Prostate gland (tissue), 2 donors: ENCODE measurements around the gene GPR45. TPM values are rescaled to one million over a fixed set of nuclear protein-coding genes. Genes with fewer than 3 reads are reported as not detected.

Experiments
- DNase-seq: peaks from one replicate; pipeline ENCODE4 v3.0.0-alpha.2; 2019; ENCODE audit warnings: low spot score
- H3K27ac ChIP-seq, 2 donors: fragments of 200-600 bp; sonication (generic); 2 replicates each; pipeline ENCODE4 v1.5.1; 2017 to 2019
- H3K27me3 ChIP-seq: fragments of 200-600 bp; sonication (generic); replicated peaks from 2 replicates; pipeline ENCODE4 v1.5.1; 2019; ENCODE audit not compliant: insufficient read depth
- H3K36me3 ChIP-seq, 2 donors: fragments of 200-600 bp; sonication (generic); 1 replicate in 1 of 2; 2 replicates in 1 of 2; pipeline versions ENCODE4 v1.5.1 to v1.8.1; 2017 to 2019
- H3K4me1 ChIP-seq: fragments of 200-600 bp; sonication (generic); replicated peaks from 2 replicates; pipeline ENCODE4 v1.5.1; 2019
- H3K4me3 ChIP-seq, 2 donors: fragments of 200-600 bp; sonication (generic); 2 replicates each; pipeline ENCODE4 v1.5.1; 2017 to 2019
- H3K9me3 ChIP-seq: fragments of 200-600 bp; sonication (generic); 2 replicates; pipeline ENCODE4 v1.5.1; 2017
- POLR2A ChIP-seq: fragments of 450-650 bp; IDR thresholded peaks from one replicate; pipeline ENCODE4 v1.6.1; 2016; ENCODE audit warnings: antibody characterized with exemption, mild to moderate bottlenecking
- POLR2AphosphoS5 ChIP-seq: sonication (generic); formaldehyde crosslinking; IDR thresholded peaks from one replicate; pipeline ENCODE4 v1.6.1; 2017; ENCODE audit warnings: antibody characterized with exemption
- WGBS: methylation state at CpG from one replicate; pipeline ENCODE4 v1.1.5; 2018; 5-methylcytosine and 5-hydroxymethylcytosine counted together
- intact Hi-C: fragments of 100-400 bp; cut with DNase I; formaldehyde crosslinking; loops from one replicate; pipeline ENCODE4 v1.14.2; 2022
- total RNA-seq, 2 donors: library from RNA; depleted of rRNA; stranded (reverse); fragments of >200 nt; gene quantifications; one replicate each; pipeline ENCODE4 v1.1.0, GENCODE V29; 2016
- TF ChIP-seq, protein P1 (sequence below), 4 experiments: fragments of 200-600 bp in 2 of 4; fragments of 450-650 bp in 2 of 4; sonication (generic) in 2 of 4; IDR thresholded peaks; 1 replicate in 3 of 4; 2 replicates in 1 of 4; pipeline ENCODE4 v1.5.1; 2016 to 2019; ENCODE audit warnings: antibody characterized with exemption in 4 of 4, mild to moderate bottlenecking in 2 of 4, moderate library complexity in 2 of 4

The GPR45 gene
- total RNA-seq, 2 donors from 2014 or later = not detected

GRCh38 chr2:105283532-105283931 lies 42.0 kb downstream of the GPR45 start:
- Histone ChIP-seq H3K4me1 (no peaks in the 10 kb centered on the region), H3K27me3 (no peaks in the 10 kb centered on the region), H3K27ac (no peak overlapping the region), H3K36me3 (peaks cover 0 to 4% of the 10 kb centered on the region in 2 donors), H3K4me3 (no peak overlapping the region), H3K9me3 (no peaks in the 10 kb centered on the region)
- no peak for DNase-seq
- intact Hi-C loops = no loop called here
- TF ChIP-seq POLR2AphosphoS5 (no peak), POLR2A (no peak)
- TF ChIP-seq, protein P1, sequence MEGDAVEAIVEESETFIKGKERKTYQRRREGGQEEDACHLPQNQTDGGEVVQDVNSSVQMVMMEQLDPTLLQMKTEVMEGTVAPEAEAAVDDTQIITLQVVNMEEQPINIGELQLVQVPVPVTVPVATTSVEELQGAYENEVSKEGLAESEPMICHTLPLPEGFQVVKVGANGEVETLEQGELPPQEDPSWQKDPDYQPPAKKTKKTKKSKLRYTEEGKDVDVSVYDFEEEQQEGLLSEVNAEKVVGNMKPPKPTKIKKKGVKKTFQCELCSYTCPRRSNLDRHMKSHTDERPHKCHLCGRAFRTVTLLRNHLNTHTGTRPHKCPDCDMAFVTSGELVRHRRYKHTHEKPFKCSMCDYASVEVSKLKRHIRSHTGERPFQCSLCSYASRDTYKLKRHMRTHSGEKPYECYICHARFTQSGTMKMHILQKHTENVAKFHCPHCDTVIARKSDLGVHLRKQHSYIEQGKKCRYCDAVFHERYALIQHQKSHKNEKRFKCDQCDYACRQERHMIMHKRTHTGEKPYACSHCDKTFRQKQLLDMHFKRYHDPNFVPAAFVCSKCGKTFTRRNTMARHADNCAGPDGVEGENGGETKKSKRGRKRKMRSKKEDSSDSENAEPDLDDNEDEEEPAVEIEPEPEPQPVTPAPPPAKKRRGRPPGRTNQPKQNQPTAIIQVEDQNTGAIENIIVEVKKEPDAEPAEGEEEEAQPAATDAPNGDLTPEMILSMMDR (IDR thresholded peaks at IDR 0.05) = no peak
- 94% methylated on average over 4 of the region's 4 CpGs for WGBS

GRCh38 chr2:105287692-105288091 lies 46.1 kb downstream of the GPR45 start:
- intact Hi-C loops = no loop called here
- DNase-seq = no peak
- no peak overlapping the region for H3K27ac ChIP-seq
- 50% methylated on average over 5 of the region's 5 CpGs for WGBS
- no peak for TF ChIP-seq POLR2A
- TF ChIP-seq, protein P1 (IDR thresholded peaks at IDR 0.05) = peak in 3 of 4 experiments; percentile 26 to 45 (median 42)
- no peaks in the 10 kb centered on the region for H3K4me1 ChIP-seq
- H3K9me3 ChIP-seq = no peaks in the 10 kb centered on the region
- H3K36me3 ChIP-seq = no peaks in the 10 kb centered on the region
- no peaks in the 10 kb centered on the region for H3K27me3 ChIP-seq
- no peak overlapping the region for H3K4me3 ChIP-seq

- Histone ChIP-seq H3K4me1 (no peaks in the 10 kb centered on the region), H3K27me3 (no peaks in the 10 kb centered on the region), H3K36me3 (no peaks in the 10 kb centered on the region), H3K27ac (no peak overlapping the region), H3K9me3 (no peaks in the 10 kb centered on the region), H3K4me3 (no peak overlapping the region)
- no peak for TF ChIP-seq POLR2AphosphoS5
- TF ChIP-seq POLR2A = no peak
- TF ChIP-seq, protein P1 (IDR thresholded peaks at IDR 0.05) = no peak
- intact Hi-C loops = no loop called here
- no peak for DNase-seq
- WGBS = 90% methylated on average over 7 of the region's 7 CpGs
Observed at GRCh38 chr2:105288133-105288532, 46.6 kb downstream of the GPR45 start.

DNA sequence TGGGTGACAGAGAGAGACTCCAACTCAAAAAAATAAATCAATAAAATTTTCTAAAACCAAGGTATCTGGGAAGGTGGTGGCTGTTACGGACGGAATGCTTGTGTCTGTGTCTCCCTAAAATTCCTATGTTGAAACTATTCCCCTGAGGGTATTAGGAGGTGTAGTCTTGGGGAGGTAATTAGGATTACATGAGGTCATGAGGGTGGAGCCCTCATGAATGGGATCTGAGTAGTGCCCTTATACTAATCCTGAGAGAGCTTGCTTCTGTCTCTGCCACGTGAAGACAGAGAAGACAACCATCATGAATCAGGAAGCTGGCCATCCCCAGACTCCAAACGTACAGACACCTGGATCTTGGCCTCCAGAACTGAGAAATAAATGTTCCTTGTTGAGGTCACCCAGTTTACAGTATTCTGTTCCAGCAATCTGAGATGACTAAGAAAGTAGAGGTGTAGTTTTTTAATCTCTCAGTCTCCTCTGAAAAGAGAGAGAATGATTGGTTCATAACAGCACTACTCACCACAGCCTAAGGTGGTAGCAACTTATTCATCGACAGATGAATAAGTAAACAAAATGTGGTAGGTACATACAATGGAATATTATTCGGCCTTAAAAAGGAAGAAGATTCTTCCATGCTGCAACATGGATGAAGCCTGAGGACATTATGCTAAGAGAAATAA lies 49.6 kb downstream of the GPR45 start:
- Histone ChIP-seq H3K9me3 (no peaks in the 10 kb centered on the region), H3K36me3 (no peaks in the 10 kb centered on the region), H3K27me3 (no peaks in the 10 kb centered on the region), H3K27ac (no peak overlapping the region), H3K4me1 (no peaks in the 10 kb centered on the region), H3K4me3 (no peak overlapping the region)
- intact Hi-C loops = no loop called here
- no peak for DNase-seq
- 92% methylated on average over 6 of the region's 6 CpGs for WGBS
- TF ChIP-seq POLR2A = no peak
- TF ChIP-seq POLR2AphosphoS5 = no peak
- TF ChIP-seq, protein P1 (IDR thresholded peaks at IDR 0.05) = no peak

- no peak overlapping the region for H3K27ac ChIP-seq
- DNase-seq = no peak
- no peaks in the 10 kb centered on the region for H3K36me3 ChIP-seq
- H3K9me3 ChIP-seq = no peaks in the 10 kb centered on the region
- WGBS = 83% methylated on average over 2 of the region's 2 CpGs
- no peaks in the 10 kb centered on the region for H3K27me3 ChIP-seq
- no peaks in the 10 kb centered on the region for H3K4me1 ChIP-seq
- TF ChIP-seq, protein P1 (IDR thresholded peaks at IDR 0.05) = no peak
- no peak for TF ChIP-seq POLR2AphosphoS5
- TF ChIP-seq POLR2A = no peak
- H3K4me3 ChIP-seq = no peak overlapping the region
- intact Hi-C loops = no loop called here
Observed at GRCh38 chr2:105291981-105292380, 50.4 kb downstream of the GPR45 start.
